ENCODE results near the gene MAST2.

- TF ChIP-seq EZH2 (IDR thresholded peaks at IDR 0.05; ENCODE audit: insufficient read depth, poor library complexity, severe bottlenecking) (no peak), EZH2phosphoT487 (IDR thresholded peaks at IDR 0.05; ENCODE audit: insufficient read depth, low read depth) (no peak)
Measured at GRCh38 chr1:45863218-45863617, 59.8 kb downstream of the MAST2 start.

All from GM23248 (cell line).